Immature natural killer cell (primary cell): ENCODE measurements around the gene TMEM82. TPM values are rescaled to one million over a fixed set of nuclear protein-coding genes. Genes with fewer than 3 reads are reported as not detected.
"Not testable (repeated sequence)": the region's sequence is repeated elsewhere in the genome, so short reads cannot be mapped to it uniquely, and the experiment has no call there.

Experiments
- DNase-seq, 3 donors: peaks; one replicate each; pipeline ENCODE4 v3.0.0; 2022; ENCODE audit warnings: mixed read lengths in 1 of 3
- H3K27ac Mint-ChIP-seq, 6 donors: one replicate each; pipeline ENCODE4 v1.8.0; 2020; ENCODE audit warnings: mixed read lengths in 6 of 6, mild to moderate bottlenecking in 5 of 6, inconsistent platforms in 4 of 6, moderate library complexity in 3 of 6
- H3K27me3 Mint-ChIP-seq, 3 donors: one replicate each; pipeline ENCODE4 v1.8.0; 2020 to 2021; ENCODE audit warnings: low read depth in 3 of 3, mild to moderate bottlenecking in 3 of 3, mixed read lengths in 3 of 3, moderate library complexity in 3 of 3, inconsistent platforms in 1 of 3
- H3K36me3 Mint-ChIP-seq, 3 donors: one replicate each; pipeline ENCODE4 v1.8.0; 2020; ENCODE audit warnings: mixed read lengths in 3 of 3, inconsistent platforms in 2 of 3, mild to moderate bottlenecking in 2 of 3
- H3K4me1 Mint-ChIP-seq, 2 donors: one replicate each; pipeline ENCODE4 v1.8.0; 2020; ENCODE audit warnings: inconsistent platforms in 2 of 2, mild to moderate bottlenecking in 2 of 2, mixed read lengths in 2 of 2, moderate library complexity in 1 of 2
- H3K4me3 Mint-ChIP-seq, 5 donors: one replicate each; pipeline ENCODE4 v1.8.0; 2020; ENCODE audit warnings: mild to moderate bottlenecking in 5 of 5, mixed read lengths in 5 of 5, inconsistent platforms in 3 of 5, moderate library complexity in 3 of 5
- H3K9me3 Mint-ChIP-seq, 6 donors: one replicate each; pipeline ENCODE4 v1.8.0; 2020; ENCODE audit warnings: mild to moderate bottlenecking in 6 of 6, mixed read lengths in 6 of 6, inconsistent platforms in 4 of 6, moderate library complexity in 3 of 6
- polyA plus RNA-seq, 3 donors: library from polyadenylated mRNA; unstranded; fragments of 300-500 nt; fragmentation: Illumina TruSeq; gene quantifications; one replicate each; pipeline ENCODE4 v1.2.3, GENCODE V29; 2021

TMEM82 gene
- polyA plus RNA-seq: not detected

- H3K27ac Mint-ChIP-seq: no peak within 1 kb of the TSS
- no peaks in the 10 kb centered on the region for H3K36me3 Mint-ChIP-seq
- H3K4me1 Mint-ChIP-seq: peaks cover 0 to 1% of the 10 kb centered on the region in 2 donors
- H3K27me3 Mint-ChIP-seq: peaks cover 0 to 2% (median 0%) of the 10 kb centered on the region in 3 donors
- no peaks in the 10 kb centered on the region for H3K9me3 Mint-ChIP-seq
- no peak within 1 kb of the TSS for H3K4me3 Mint-ChIP-seq
- no peak for DNase-seq
Measured at GRCh38 chr1:15742339-15742801, at the start of gene TMEM82. TSS of gene TMEM82 (plus strand) at chr1:15742499. CDS start at chr1:15742560, 61 bp downstream.

- no peak overlapping the region for H3K4me3 Mint-ChIP-seq
- no peak overlapping the region for H3K27ac Mint-ChIP-seq
- H3K4me1 Mint-ChIP-seq: peaks cover 20 to 29% of the 10 kb centered on the region in 2 donors
- no peaks in the 10 kb centered on the region for H3K9me3 Mint-ChIP-seq
- no peak for DNase-seq
- H3K27me3 Mint-ChIP-seq: no peaks in the 10 kb centered on the region
- H3K36me3 Mint-ChIP-seq: peaks cover 0 to 4% (median 0%) of the 10 kb centered on the region in 3 donors
Measured at GRCh38 chr1:15693371-15693770, 48.9 kb upstream of the TMEM82 start.

- Mint-ChIP-seq H3K27me3 (peaks cover 0 to 2% (median 0%) of the 10 kb centered on the region in 3 donors), H3K4me3 (peak overlapping the region; percentile 53 to 82 (median 65)), H3K9me3 (no peaks in the 10 kb centered on the region), H3K36me3 (peaks cover 0 to 4% (median 0%) of the 10 kb centered on the region in 3 donors), H3K4me1 (peaks cover 20 to 33% of the 10 kb centered on the region in 2 donors), H3K27ac (peak overlapping the region; percentile 68 to 87 (median 78))
- DNase-seq: peak in 2 of 3 donors; percentile 3 to 5
Measured at GRCh38 chr1:15696956-15697521, 45.3 kb upstream of the TMEM82 start.

GRCh38 chr1:15698201-15698600 is 44.1 kb upstream of the TMEM82 start:
- H3K4me1 Mint-ChIP-seq: peaks cover 23 to 30% of the 10 kb centered on the region in 2 donors
- no peaks in the 10 kb centered on the region for H3K9me3 Mint-ChIP-seq
- DNase-seq: no peak
- peaks cover 0 to 2% (median 0%) of the 10 kb centered on the region in 3 donors for H3K27me3 Mint-ChIP-seq
- H3K36me3 Mint-ChIP-seq: peaks cover 0 to 4% (median 0%) of the 10 kb centered on the region in 3 donors
- no peak overlapping the region for H3K27ac Mint-ChIP-seq
- H3K4me3 Mint-ChIP-seq: no peak overlapping the region

- not testable (repeated sequence) for H3K4me3 Mint-ChIP-seq, H3K27ac Mint-ChIP-seq, DNase-seq, H3K27me3 Mint-ChIP-seq, H3K36me3 Mint-ChIP-seq, H3K9me3 Mint-ChIP-seq
- peaks cover 28 to 29% of the 10 kb centered on the region in 2 donors for H3K4me1 Mint-ChIP-seq
Measured at GRCh38 chr1:15699321-15699720, 43.0 kb upstream of the TMEM82 start.

GRCh38 chr1:15700508-15700907 is 41.8 kb upstream of the TMEM82 start:
- Mint-ChIP-seq H3K4me1 (peaks cover 23 to 26% of the 10 kb centered on the region in 2 donors), H3K27me3 (peaks cover 0 to 4% (median 1%) of the 10 kb centered on the region in 3 donors), H3K36me3 (peaks cover 0 to 1% (median 0%) of the 10 kb centered on the region in 3 donors), H3K4me3 (no peak overlapping the region), H3K27ac (no peak overlapping the region), H3K9me3 (no peaks in the 10 kb centered on the region)
- DNase-seq: no peak

- Mint-ChIP-seq H3K4me1 (peaks cover 21 to 25% of the 10 kb centered on the region in 2 donors), H3K27ac (no peak overlapping the region), H3K27me3 (peaks cover 0 to 4% (median 3%) of the 10 kb centered on the region in 3 donors), H3K36me3 (peaks cover 0 to 6% (median 0%) of the 10 kb centered on the region in 3 donors), H3K4me3 (no peak overlapping the region), H3K9me3 (no peaks in the 10 kb centered on the region)
- DNase-seq: no peak
Measured at GRCh38 chr1:15701784-15702183, 40.5 kb upstream of the TMEM82 start.

- Mint-ChIP-seq H3K4me3 (no peak overlapping the region), H3K27me3 (peaks cover 0 to 5% (median 3%) of the 10 kb centered on the region in 3 donors), H3K27ac (no peak overlapping the region)
Measured at GRCh38 chr1:15702722-15703550, 39.4 kb upstream of the TMEM82 start.

GRCh38 chr1:15703562-15703961 is 38.7 kb upstream of the TMEM82 start:
- Mint-ChIP-seq H3K27ac (no peak overlapping the region), H3K36me3 (peaks cover 0 to 7% (median 0%) of the 10 kb centered on the region in 3 donors), H3K27me3 (peaks cover 0 to 7% (median 3%) of the 10 kb centered on the region in 3 donors), H3K9me3 (no peaks in the 10 kb centered on the region), H3K4me1 (peaks cover 12% of the 10 kb centered on the region in 2 donors), H3K4me3 (no peak overlapping the region)
- no peak for DNase-seq

More at GRCh38 chr1:15702722-15703550, 39.4 kb upstream of the TMEM82 start:
- peaks cover 0 to 7% (median 0%) of the 10 kb centered on the region in 3 donors for H3K36me3 Mint-ChIP-seq
- peaks cover 12 to 15% of the 10 kb centered on the region in 2 donors for H3K4me1 Mint-ChIP-seq
- no peaks in the 10 kb centered on the region for H3K9me3 Mint-ChIP-seq
- DNase-seq: no peak

GRCh38 chr1:15704526-15705183 is 37.6 kb upstream of the TMEM82 start:
- Mint-ChIP-seq H3K27me3 (peaks cover 0 to 7% (median 3%) of the 10 kb centered on the region in 3 donors), H3K9me3 (no peaks in the 10 kb centered on the region), H3K36me3 (peaks cover 0 to 7% (median 0%) of the 10 kb centered on the region in 3 donors), H3K4me3 (no peak overlapping the region), H3K27ac (no peak overlapping the region), H3K4me1 (peaks cover 9 to 16% of the 10 kb centered on the region in 2 donors)
- DNase-seq: no peak

- no peaks in the 10 kb centered on the region for H3K9me3 Mint-ChIP-seq
- peaks cover 0 to 7% (median 3%) of the 10 kb centered on the region in 3 donors for H3K27me3 Mint-ChIP-seq
- H3K4me1 Mint-ChIP-seq: peaks cover 9 to 18% of the 10 kb centered on the region in 2 donors
- no peak for DNase-seq
- H3K27ac Mint-ChIP-seq: no peak overlapping the region
- peaks cover 0 to 7% (median 0%) of the 10 kb centered on the region in 3 donors for H3K36me3 Mint-ChIP-seq
- H3K4me3 Mint-ChIP-seq: no peak overlapping the region
Measured at GRCh38 chr1:15705184-15705566, 37.1 kb upstream of the TMEM82 start.

GRCh38 chr1:15706751-15707150 is 35.5 kb upstream of the TMEM82 start:
- Mint-ChIP-seq H3K4me3 (no peak overlapping the region), H3K4me1 (peaks cover 12 to 24% of the 10 kb centered on the region in 2 donors), H3K27ac (no peak overlapping the region), H3K27me3 (peaks cover 0 to 5% (median 3%) of the 10 kb centered on the region in 3 donors), H3K36me3 (peaks cover 0 to 7% (median 0%) of the 10 kb centered on the region in 3 donors), H3K9me3 (no peaks in the 10 kb centered on the region)
- DNase-seq: no peak

GRCh38 chr1:15707239-15707925 is 34.9 kb upstream of the TMEM82 start:
- H3K27me3 Mint-ChIP-seq: peaks cover 0 to 5% (median 3%) of the 10 kb centered on the region in 3 donors
- no peaks in the 10 kb centered on the region for H3K9me3 Mint-ChIP-seq
- H3K4me3 Mint-ChIP-seq: no peak overlapping the region

More at GRCh38 chr1:15707239-15707925, 34.9 kb upstream of the TMEM82 start:
- DNase-seq: no peak
- H3K4me1 Mint-ChIP-seq: peaks cover 14 to 30% of the 10 kb centered on the region in 2 donors
- no peak overlapping the region for H3K27ac Mint-ChIP-seq
- peaks cover 0 to 7% (median 0%) of the 10 kb centered on the region in 3 donors for H3K36me3 Mint-ChIP-seq
